Effector memory CD8-positive, alpha-beta T cell (primary cell): ENCODE data around the gene ARHGEF40.
A peak's percentile ranks its signal among the peaks of the same experiment; 100 is the strongest.

Experiments used
- ATAC-seq: fragments of 150-1000 bp; cut with Tn5 transposase; replicated peaks from 2 replicates; pipeline ENCODE4 v1.10.0; 2021; ENCODE audit warnings: mild to moderate bottlenecking, moderate library complexity
- DNase-seq, 3 experiments: peaks; one replicate each; pipeline ENCODE4 v3.0.0; 2021
- H3K27ac Mint-ChIP-seq, 2 donors: one replicate each; pipeline ENCODE4 v1.8.0; 2022; ENCODE audit warnings: mild to moderate bottlenecking in 2 of 2, mixed read lengths in 2 of 2, moderate library complexity in 2 of 2
- H3K27me3 Mint-ChIP-seq, 2 donors: one replicate each; pipeline ENCODE4 v1.8.0; 2022; ENCODE audit warnings: mixed read lengths in 2 of 2
- H3K36me3 Mint-ChIP-seq: one replicate; pipeline ENCODE4 v1.8.0; 2022; ENCODE audit warnings: mild to moderate bottlenecking, moderate library complexity, mixed read lengths; ENCODE audit not compliant: insufficient read depth
- H3K4me1 Mint-ChIP-seq, 2 donors: one replicate each; pipeline ENCODE4 v1.8.0; 2022; ENCODE audit warnings: low read depth in 2 of 2, mixed read lengths in 2 of 2
- H3K4me3 Mint-ChIP-seq, 2 donors: one replicate each; pipeline ENCODE4 v1.8.0; 2022; ENCODE audit warnings: mild to moderate bottlenecking in 2 of 2, mixed read lengths in 2 of 2, moderate library complexity in 2 of 2
- H3K9me3 Mint-ChIP-seq, 2 donors: one replicate each; pipeline ENCODE4 v1.8.0; 2022; ENCODE audit warnings: mixed read lengths in 2 of 2

The ARHGEF40 gene

DNA sequence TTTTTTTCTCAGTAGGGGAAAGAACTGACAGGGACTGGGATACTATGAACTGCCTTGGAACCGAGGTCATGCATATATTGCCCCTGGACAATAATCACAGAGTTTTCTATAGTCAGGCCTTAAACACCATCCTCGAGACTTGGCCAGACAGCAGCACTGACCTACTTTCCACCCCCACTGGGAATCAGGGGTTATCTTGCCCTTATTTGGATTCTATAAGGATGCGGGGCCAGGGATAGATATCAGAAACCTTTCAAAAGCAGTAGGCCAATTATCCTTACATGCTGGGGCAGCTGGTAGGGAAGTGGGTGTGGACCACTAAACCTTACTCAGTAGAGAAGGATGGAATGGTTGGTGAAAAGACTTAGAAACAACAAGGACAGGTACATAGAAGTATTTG is 26.3 kb downstream of the ARHGEF40 start:
- Mint-ChIP-seq H3K4me1 (peaks cover 12 to 15% of the 10 kb centered on the region in 2 donors), H3K36me3 (peaks cover 16% of the 10 kb centered on the region), H3K9me3 (no peaks in the 10 kb centered on the region), H3K4me3 (peak overlapping the region in 1 of 2 donors; percentile 79), H3K27me3 (peaks cover 0 to 8% of the 10 kb centered on the region in 2 donors), H3K27ac (peak overlapping the region in 1 of 2 donors; percentile 89)
- ATAC-seq (no peak), DNase-seq (no peak)

DNA sequence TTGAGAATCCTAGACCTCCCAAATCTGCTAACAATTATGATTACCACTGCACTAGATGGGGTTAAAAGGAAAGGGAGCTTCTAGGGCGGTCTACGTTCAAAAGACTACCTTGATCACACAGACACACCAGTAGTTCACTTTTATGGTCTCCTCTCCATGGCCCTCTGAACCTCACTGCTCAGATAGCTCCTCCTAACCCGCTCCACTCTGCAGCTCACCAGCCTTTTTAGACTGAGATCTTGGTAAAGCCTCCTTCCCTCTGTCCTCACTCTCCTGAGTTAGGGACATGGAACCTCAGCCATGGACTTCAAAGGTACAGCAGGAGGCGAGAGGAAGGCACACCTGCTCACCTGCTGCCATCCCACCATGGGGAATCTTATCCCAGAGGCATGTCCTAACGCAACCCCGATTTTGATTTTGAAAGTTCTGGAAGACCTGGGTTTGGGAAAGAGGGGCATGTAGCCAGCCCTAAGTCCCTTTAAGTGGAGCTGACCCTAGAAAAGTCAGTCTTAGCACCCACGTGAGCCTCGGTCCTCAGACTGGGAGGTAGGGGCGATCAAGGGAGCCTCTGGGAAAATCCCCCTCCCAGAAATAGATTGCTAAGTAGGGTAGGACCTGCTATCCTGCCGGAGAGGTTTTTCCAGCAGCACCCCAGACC is 27.0 kb downstream of the ARHGEF40 start:
- H3K4me1 Mint-ChIP-seq = peaks cover 12 to 15% of the 10 kb centered on the region in 2 donors
- DNase-seq (no peak), ATAC-seq (no peak)
- H3K27ac Mint-ChIP-seq = peak overlapping the region; percentile 85 to 89
- H3K27me3 Mint-ChIP-seq = peaks cover 0 to 8% of the 10 kb centered on the region in 2 donors
- no peaks in the 10 kb centered on the region for H3K9me3 Mint-ChIP-seq
- peak overlapping the region; percentile 79 for H3K4me3 Mint-ChIP-seq
- peaks cover 12% of the 10 kb centered on the region for H3K36me3 Mint-ChIP-seq

DNA sequence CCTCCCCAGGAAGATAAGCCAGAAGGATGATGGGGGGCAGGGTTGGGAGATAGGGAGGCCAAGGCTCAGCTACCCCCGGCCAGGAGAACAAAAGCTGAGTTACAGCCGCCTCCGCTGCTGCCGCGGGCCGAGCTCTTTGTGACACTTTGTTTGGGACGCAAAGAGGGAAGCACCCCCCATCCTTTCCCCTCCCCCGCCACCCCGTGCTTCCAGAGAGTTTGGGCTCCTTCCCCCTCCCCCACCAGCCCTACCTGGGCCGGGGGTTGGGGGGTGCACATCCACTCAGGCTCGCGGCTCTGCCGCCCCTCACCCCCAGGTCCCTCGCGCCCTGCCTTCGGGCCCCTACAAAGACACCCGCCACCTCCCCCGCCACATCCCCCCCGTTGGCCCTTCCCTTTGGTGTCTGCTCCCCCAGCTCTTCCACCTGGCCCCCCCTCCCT is 27.6 kb downstream of the ARHGEF40 start:
- ATAC-seq = peak; percentile 4

DNA sequence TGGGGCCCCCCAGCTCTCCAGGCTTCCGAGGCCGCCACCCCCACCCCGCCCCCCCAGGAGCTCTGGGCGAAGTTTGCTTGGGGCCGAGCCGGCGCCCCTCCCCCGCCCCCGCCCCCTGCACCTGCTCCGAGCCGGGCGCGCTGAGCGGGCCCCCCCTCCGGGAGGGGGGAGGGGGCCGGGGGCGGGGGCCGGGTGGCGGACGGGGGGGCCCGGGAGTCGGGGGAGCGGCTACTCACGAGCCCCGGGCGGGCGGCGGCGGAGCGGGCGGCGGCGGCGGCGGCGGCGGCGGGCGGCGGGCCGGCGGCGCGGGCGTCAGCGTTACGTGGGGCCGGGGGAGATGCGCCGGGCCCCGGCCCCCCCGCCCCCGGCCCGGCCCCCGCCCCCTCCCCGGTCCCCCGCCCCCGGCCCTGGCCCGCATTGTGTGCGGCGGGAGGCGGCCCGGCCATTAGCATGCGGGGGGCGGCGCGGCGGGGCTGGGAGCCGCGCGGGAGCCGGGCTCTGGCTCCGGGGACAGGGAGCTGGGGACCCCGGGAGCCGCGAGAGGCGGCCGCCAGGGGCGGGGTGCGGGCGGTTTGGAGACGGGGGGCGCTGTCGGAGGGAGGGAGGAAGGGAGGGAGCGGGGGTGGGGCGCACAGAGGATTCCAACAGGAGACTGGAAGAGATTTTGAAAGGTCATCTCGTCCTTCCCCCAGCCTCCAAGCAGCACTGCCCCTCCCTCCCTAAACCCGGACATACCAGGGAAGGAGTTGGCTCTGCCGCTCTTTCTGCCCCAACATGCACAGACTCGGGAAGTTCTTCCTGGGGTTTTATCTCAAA is 28.2 kb downstream of the ARHGEF40 start, which contains the start of gene ZNF219:
Gene ZNF219 (minus strand): TSS at position 580 of the 816 bp plus-strand sequence. CDS start 5,064 bp downstream, outside the sequence.
- Mint-ChIP-seq H3K27me3 (peaks cover 0 to 8% of the 10 kb centered on the region in 2 donors), H3K9me3 (no peaks in the 10 kb centered on the region), H3K36me3 (peaks cover 8% of the 10 kb centered on the region), H3K27ac (peak within 1 kb of the TSS; percentile 85 to 89), H3K4me3 (peak within 1 kb of the TSS; percentile 79 to 87), H3K4me1 (peaks cover 7 to 12% of the 10 kb centered on the region in 2 donors)
- DNase-seq (no peak), ATAC-seq (peak; percentile 60)

More for the DNA sequence above, 27.6 kb downstream of the ARHGEF40 start:
- H3K9me3 Mint-ChIP-seq = no peaks in the 10 kb centered on the region
- H3K27me3 Mint-ChIP-seq = peaks cover 0 to 8% of the 10 kb centered on the region in 2 donors
- peak overlapping the region; percentile 79 for H3K4me3 Mint-ChIP-seq
- no peak for DNase-seq
- H3K36me3 Mint-ChIP-seq = peaks cover 12% of the 10 kb centered on the region
- peaks cover 9 to 14% of the 10 kb centered on the region in 2 donors for H3K4me1 Mint-ChIP-seq
- H3K27ac Mint-ChIP-seq = peak overlapping the region; percentile 85 to 89

DNA sequence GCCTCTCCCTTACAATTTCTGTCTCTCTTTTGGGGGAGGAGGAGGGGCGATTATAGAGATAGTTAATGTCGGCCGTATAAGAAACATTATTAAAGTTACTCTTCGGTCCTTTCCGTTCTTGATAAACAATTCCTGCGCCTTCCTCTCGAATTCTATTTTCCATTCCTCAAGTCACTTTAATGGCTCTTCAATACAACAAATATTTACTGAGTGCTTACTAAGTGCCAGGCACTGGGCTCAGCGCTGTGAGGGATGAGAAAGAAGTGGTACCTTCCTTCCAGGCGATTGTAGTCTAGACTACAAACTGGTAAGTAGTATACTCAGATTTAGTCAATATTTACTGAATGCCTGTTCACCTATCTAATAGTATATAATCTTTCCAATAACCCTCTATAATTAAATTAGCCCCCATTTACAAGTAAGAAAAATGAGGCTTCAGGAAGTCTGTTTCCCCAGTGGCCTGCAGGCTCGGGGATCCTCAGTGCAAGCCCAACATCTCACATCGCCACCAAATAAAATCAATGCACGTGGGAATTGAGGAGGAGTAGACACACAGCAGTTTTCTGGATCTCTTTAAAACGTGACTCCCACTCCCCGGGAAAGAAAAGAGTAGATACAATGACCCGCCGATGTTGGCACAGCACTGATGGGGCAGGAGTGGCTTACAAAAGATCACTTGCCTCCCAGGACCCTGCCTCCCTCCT is 28.9 kb downstream of the ARHGEF40 start:
- no peaks in the 10 kb centered on the region for H3K9me3 Mint-ChIP-seq
- peak overlapping the region; percentile 79 to 87 for H3K4me3 Mint-ChIP-seq
- peaks cover 11% of the 10 kb centered on the region for H3K36me3 Mint-ChIP-seq
- DNase-seq = no peak
- ATAC-seq = no peak
- peaks cover 11 to 14% of the 10 kb centered on the region in 2 donors for H3K4me1 Mint-ChIP-seq
- peaks cover 0 to 8% of the 10 kb centered on the region in 2 donors for H3K27me3 Mint-ChIP-seq
- H3K27ac Mint-ChIP-seq = peak overlapping the region; percentile 75 to 89

DNA sequence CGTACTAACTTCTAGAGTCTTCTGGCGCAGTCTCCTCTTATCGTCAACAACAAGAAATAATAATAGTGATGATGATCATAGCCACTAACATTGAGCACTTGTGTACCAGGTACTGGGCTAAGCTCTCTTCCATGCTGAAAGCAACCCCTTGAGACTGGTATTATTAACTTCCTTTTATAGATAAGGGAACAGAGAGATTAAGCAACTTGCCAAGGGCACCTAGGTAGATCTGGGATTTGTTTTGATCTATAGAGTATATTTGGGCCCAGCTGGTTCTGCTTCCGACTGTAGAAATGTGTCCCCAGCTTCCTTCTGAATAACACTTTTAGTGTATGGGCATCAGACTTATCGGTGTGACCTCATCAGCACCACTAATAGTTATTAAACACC is 29.5 kb downstream of the ARHGEF40 start:
- peak overlapping the region; percentile 75 to 89 for H3K27ac Mint-ChIP-seq
- DNase-seq = no peak
- H3K4me3 Mint-ChIP-seq = peak overlapping the region; percentile 79 to 87
- no peak for ATAC-seq
- H3K36me3 Mint-ChIP-seq = peaks cover 17% of the 10 kb centered on the region
- no peaks in the 10 kb centered on the region for H3K9me3 Mint-ChIP-seq
- peaks cover 13 to 17% of the 10 kb centered on the region in 2 donors for H3K4me1 Mint-ChIP-seq
- H3K27me3 Mint-ChIP-seq = peaks cover 0 to 8% of the 10 kb centered on the region in 2 donors

DNA sequence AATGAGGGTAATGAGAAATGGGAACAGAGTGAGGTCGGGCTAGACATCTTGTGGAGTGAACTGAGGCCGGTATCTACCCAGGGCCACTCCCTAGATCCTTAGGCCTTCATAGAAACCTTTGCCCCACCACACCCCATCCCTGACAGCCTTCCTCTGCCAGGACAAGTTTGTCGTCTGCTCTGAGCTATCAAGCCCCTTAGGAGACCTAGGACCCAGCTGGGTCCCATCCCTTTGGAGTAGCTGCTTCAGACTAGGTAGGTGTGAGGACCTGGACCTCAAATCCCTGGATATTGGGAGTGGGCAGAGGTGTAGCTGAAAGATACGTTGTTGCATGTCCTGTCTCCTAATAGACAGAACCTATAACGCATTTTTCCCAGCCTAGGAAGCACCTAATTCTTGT is 30.8 kb downstream of the ARHGEF40 start, which contains the start of gene TMEM253:
Gene TMEM253 (plus strand): TSS at position 136 of the 400 bp plus-strand sequence. CDS start 278 bp downstream, outside the sequence.
- no peak for ATAC-seq
- DNase-seq = no peak
- H3K27me3 Mint-ChIP-seq = peaks cover 0 to 8% of the 10 kb centered on the region in 2 donors
- peak within 1 kb of the TSS in 1 of 2 donors; percentile 70 for H3K27ac Mint-ChIP-seq
- no peak within 1 kb of the TSS for H3K4me3 Mint-ChIP-seq
- H3K9me3 Mint-ChIP-seq = no peaks in the 10 kb centered on the region
- H3K36me3 Mint-ChIP-seq = peaks cover 18% of the 10 kb centered on the region
- H3K4me1 Mint-ChIP-seq = peaks cover 14 to 19% of the 10 kb centered on the region in 2 donors

DNA sequence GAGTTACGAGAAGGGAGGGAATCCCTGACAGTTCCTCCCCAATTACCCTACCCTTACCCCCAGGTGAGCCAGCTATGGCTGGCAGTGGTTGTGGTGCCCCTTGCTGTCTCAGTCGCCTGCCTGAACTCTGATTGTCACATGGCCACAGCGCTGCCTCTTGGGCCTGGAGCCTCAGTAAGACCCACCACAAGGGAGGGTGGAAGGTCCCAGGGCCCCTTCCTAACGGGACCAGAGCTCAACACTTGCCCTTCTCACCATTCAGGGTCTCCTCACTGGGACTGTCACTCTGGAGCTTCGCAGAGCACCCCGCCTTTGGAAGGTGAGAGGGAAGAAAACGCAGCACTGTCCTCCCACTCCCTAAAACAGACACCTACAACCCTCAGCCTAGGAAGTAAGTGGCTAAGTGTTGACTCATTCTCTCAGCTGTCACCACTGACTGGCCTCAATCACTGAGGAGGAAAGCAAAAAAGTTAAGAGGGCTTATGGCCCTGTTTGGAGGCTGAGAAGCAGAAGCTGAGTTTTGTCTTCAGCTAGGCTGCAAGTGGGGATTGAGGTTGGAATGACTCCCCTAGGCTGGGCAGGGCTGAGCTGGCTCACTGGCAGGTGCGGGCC is 31.8 kb downstream of the ARHGEF40 start:
- Mint-ChIP-seq H3K36me3 (peaks cover 21% of the 10 kb centered on the region), H3K9me3 (no peaks in the 10 kb centered on the region), H3K4me3 (peak overlapping the region in 1 of 2 donors; percentile 14), H3K4me1 (peaks cover 14 to 20% of the 10 kb centered on the region in 2 donors), H3K27ac (peak overlapping the region; percentile 36 to 93), H3K27me3 (peaks cover 0 to 8% of the 10 kb centered on the region in 2 donors)
- DNase-seq (no peak), ATAC-seq (no peak)

DNA sequence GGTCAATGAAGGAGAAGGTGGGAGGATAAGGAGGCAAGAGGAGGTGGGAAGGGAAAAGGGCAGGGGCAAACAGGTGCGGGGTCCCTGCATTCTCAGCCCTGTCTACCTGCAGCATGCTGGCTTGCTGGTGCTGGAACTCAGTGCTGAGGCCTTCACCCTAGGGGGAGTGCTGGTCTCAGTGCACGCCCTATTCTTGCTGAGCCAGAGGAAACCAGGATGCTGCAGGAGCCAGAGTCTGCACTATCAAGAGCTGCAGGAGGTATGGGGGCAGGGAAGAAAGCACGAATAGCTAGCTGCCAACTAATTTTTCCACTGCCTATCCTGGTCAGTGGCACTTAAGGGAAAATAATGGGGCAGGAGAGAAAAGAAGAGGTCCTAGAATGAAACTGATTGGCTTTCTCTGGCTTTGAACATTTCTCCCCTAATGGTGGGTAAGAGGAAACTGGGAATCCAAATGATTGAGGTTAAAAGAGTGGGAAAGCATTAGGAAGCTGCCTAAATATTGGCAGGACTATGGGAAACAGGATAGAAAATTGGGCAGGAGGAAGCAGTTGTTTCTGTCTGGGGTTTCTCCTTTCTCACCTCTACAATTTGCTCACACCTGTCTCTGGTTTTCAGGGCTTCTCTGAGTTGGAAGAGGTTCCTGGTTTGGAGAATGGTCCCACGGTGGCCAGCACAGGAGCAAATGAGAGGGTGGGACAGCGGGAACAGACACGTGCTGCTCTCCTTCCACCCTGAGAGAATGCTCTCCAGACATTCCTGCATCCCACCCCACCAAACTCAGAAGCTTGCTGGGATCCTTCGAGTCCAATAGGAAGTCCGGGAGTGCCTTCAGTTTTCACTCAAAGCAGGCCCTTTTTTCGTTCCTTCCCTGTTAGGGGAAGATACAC is 32.7 kb downstream of the ARHGEF40 start:
- Mint-ChIP-seq H3K27me3 (peaks cover 0 to 8% of the 10 kb centered on the region in 2 donors), H3K9me3 (no peaks in the 10 kb centered on the region), H3K4me1 (peaks cover 14 to 16% of the 10 kb centered on the region in 2 donors), H3K36me3 (peaks cover 17% of the 10 kb centered on the region), H3K27ac (peak overlapping the region; percentile 93 to 98), H3K4me3 (peak overlapping the region; percentile 66 to 87)
- no peak for DNase-seq
- ATAC-seq = no peak

DNA sequence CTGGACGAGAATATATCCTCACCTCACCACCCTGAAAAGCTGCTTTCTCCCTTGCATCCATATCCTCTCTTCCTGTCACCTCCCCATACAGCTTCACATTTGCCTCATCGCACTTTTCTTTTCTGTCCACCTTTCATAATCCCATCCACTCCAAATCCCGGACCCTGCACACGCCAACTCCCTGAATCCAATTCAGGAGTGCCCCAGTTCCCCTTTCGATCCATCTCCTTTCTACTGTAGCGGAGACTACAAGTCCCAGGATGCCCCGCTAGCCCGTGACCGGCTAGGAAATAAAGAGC is 33.3 kb downstream of the ARHGEF40 start:
- Mint-ChIP-seq H3K4me3 (peak overlapping the region; percentile 66 to 87), H3K36me3 (peaks cover 17% of the 10 kb centered on the region), H3K27ac (peak overlapping the region; percentile 85 to 98), H3K9me3 (no peaks in the 10 kb centered on the region), H3K27me3 (peaks cover 0 to 8% of the 10 kb centered on the region in 2 donors), H3K4me1 (peaks cover 14 to 16% of the 10 kb centered on the region in 2 donors)
- ATAC-seq = no peak
- no peak for DNase-seq

DNA sequence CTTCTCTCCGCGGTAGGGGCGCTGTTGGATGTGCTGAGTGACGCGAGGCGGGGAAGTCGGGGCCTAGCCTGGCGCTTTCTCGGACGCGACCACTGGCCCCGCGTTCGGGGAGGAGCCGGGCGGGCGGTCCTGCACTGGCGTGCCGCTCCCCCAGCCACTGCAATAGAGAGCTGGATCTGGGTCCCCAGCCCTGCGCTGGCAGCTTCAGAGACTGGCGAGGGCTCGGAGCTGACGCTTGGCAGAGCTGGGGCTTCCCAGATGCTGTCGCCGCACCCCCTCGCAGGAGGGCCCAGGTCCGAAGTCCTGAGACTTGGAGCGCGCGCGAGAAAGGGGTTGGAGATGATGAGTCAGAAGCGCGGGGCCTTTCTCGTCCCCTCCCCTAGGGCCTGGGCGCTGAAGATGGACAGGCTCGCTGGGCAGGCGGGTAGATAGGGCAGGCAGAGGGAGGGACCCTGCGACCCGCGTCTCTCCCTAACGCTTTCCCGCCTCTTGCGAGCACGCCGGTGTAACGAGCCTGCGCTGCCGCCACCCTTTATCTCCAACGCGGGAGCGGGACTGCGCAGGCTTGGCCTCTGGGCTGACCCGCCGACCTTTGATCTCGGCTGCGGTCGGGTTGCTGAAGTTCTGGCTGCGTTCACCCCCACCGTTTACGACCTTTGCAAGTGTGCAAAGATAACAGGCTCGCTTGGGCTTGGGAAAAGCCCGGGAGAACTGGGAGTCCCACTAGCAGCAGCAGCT is 33.8 kb downstream of the ARHGEF40 start:
- Mint-ChIP-seq H3K4me3 (peak overlapping the region; percentile 66 to 87), H3K27ac (peak overlapping the region; percentile 85 to 98), H3K9me3 (no peaks in the 10 kb centered on the region), H3K27me3 (peaks cover 0 to 8% of the 10 kb centered on the region in 2 donors), H3K4me1 (peaks cover 12 to 14% of the 10 kb centered on the region in 2 donors), H3K36me3 (peaks cover 15% of the 10 kb centered on the region)
- DNase-seq (peak; percentile 90 to 95 (median 93)), ATAC-seq (peak; percentile 84)
